GM10266 (cell line): ENCODE data around the gene AP1M1.

Experiments
- DNase-seq: peaks from one replicate; pipeline ENCODE4 v3.0.0; 2012; ENCODE audit errors: extremely low spot score
- CTCF ChIP-seq: IDR thresholded peaks from 2 replicates; pipeline ENCODE4 v1.5.1; 2012; ENCODE audit warnings: mild to moderate bottlenecking, low read depth; ENCODE audit not compliant: control insufficient read depth, insufficient read depth; ENCODE audit errors: missing control alignments

The AP1M1 gene

DNA sequence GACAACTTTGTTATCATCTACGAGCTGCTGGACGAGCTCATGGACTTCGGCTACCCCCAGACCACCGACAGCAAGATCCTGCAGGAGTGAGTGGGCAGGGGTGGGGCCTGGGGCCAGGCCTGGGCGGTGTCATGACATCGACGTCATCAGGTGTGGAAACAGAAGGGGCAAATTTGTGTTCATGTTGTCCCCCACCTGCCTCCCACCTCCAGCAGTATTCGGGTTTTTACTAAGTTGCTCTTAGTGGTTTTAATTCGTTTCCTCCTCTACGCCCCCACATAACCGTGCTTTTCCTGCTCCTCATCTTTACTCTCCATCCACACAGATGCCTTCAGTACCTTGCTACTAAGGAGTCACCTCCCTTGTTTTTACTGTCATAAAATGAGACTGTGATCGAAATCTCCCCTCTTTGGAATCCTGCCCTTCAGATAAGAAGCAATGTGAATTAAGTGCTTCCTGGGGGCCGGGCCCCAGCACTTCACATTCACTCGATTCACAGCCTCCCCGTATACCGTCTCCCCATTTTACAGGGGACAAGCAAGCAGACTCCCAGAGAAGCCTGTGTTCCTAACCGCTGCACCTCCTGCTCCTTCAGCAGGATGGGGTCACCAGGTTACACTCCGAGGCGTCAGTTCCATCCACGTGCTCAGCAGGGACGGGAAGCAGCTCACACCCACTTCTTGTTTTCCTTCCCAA is 10.5 kb downstream of the AP1M1 start:
- TF ChIP-seq CTCF, result no peak
- DNase-seq, result no peak

GRCh38 chr19:16208847-16209665 is 11.3 kb downstream of the AP1M1 start:
- DNase-seq, result no peak
- TF ChIP-seq CTCF, result no peak

- TF ChIP-seq CTCF, result no peak
Observed at GRCh38 chr19:16210168-16210567, 12.5 kb downstream of the AP1M1 start.

GRCh38 chr19:16213076-16213475 is 15.4 kb downstream of the AP1M1 start:
- DNase-seq, result no peak
- no peak for TF ChIP-seq CTCF

More at GRCh38 chr19:16210168-16210567, 12.5 kb downstream of the AP1M1 start:
- no peak for DNase-seq

DNA sequence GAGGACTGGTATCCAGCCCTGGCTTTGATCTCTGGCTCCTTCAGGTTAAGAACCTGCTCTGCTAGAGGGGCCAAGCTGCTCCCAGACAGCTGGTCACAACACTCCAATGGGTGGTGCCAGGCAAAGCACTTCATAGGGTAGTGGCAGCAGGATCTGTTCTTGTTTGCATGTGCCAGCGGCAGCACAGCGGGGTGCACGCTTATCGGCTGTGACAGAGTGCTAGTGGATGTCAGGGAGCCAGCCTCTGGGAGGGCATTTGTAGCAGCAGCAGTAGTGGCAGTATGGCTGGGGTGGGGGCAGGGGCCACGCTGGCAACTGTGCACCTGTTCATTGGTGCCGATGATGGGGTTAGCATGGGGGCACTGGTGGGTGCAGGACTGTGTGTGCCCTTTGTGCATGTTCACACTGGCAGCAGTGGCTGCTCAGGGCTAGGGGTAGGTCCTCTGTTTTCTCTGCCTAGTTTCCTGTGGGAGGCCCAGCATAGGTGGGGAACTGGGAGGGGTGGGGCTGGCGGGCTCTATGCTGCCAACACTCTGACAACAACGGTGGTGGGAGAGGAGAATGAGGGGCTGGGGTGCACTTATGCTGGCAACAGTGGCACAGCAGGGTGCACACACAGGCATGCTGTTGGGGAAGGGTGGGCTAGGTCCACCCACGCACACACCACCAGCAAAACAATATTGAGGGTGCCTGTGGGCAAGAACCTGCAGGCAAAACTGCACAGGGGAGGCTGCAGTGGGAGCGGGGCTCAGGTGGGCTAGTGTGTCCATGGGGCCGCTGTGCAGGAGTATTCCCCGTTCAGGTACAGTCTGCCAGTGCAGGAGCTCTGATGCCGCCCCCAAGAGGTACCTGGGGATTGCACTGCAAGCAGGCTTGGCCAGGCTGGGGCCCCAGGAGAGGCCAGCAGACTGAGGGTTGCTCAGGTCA is 19.3 kb downstream of the AP1M1 start:
- TF ChIP-seq CTCF, result no peak
- no peak for DNase-seq

DNA sequence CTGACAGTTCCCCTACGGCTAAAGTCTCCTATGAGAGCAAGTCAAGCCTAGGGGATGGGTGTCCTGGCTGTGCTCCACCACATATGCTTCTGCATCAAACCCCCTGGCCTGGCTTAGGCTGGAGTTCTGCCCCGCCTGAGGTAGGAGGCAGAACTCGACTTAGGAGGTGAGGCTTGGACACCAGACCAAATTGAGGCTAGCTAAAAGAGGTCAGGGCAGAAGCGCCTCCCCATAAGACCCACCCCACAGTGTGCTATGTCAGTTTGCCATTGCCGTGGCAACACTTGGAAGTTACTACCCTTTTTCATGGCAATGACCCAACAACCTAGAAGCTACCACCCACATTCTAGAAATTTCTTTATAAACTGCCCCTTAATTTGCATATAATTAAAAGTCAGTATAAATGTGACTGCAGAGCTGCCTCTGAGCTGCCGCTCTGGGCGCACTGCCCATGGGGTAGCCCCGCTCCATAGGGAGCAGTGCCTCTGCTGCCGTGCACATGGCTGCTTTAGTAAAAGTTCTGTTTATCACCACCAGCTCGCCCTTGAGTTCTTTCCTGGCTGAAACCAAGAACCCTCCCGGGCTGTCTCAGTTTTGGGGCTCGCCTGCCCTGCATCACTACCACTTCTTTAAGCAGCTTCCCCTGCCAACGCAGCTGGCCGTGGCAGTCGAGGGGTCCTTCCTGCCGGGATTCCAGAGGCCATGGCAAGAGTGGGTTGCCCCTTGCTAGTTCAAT is 20.2 kb downstream of the AP1M1 start:
- TF ChIP-seq CTCF, result no peak
- DNase-seq, result no peak
